HG03064 (cell line): Measurements from ENCODE around the gene TNIK.

Experiments
- ATAC-seq: cut with Tn5 transposase; IDR thresholded peaks from one replicate; pipeline ENCODE4 v1.9.1; 2021; ENCODE audit warnings: low read depth; ENCODE audit not compliant: unreplicated experiment

The TNIK gene

GRCh38 chr3:171026597-171027293 is 433.5 kb downstream of the TNIK start, which contains the start of gene SLC2A2:
TSS of gene SLC2A2 (minus strand) at chr3:171026720. CDS start at chr3:171026670, 50 bp downstream.
- no peak for ATAC-seq

- no peak for ATAC-seq
These were observed 436.6 kb downstream of the TNIK start for GRCh38 chr3:171023566-171023965.

- ATAC-seq, result no peak
These were observed 438.8 kb downstream of the TNIK start for GRCh38 chr3:171021377-171021776.

- ATAC-seq, result no peak
These were observed 441.9 kb downstream of the TNIK start for GRCh38 chr3:171018156-171018935.

- ATAC-seq, result no peak
These were observed 446.1 kb downstream of the TNIK start for GRCh38 chr3:171013822-171014748.

DNA sequence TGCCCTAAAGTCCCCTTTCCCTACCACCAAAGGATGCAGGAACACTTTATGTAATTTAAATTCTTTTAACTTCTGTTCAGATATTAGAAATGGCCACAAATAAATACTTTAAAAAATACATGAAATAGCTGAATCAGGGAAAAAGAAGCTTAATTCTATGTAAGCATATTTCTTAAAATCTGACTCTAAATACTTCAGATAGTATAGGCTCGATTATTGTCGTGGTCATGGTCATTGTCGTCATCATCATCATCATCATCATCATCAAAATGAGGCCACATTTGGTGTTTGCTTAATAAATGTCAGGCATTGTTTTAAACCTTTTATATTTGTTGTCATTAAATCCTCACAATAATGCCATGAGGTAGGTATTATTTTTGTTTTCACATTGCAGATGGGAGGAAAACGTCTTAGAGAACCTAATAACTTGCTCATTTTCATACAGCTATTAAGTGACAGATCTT is 448.3 kb downstream of the TNIK start:
- ATAC-seq, result no peak
